Activated CD8-positive, alpha-beta memory T cell treated with anti-CD3 and anti-CD28 coated beads, Interleukin-2, amount 50 U/mL, for 1 hour (primary cell): Measurements from ENCODE around the gene GGT7.
"Not testable (repeated sequence)": the region's sequence is repeated elsewhere in the genome, so short reads cannot be mapped to it uniquely, and the experiment has no call there.

ENCODE experiments used
- DNase-seq: peaks from one replicate; pipeline ENCODE4 v3.0.0-alpha.2; 2020; ENCODE audit errors: extremely low read depth

GGT7 gene

DNA sequence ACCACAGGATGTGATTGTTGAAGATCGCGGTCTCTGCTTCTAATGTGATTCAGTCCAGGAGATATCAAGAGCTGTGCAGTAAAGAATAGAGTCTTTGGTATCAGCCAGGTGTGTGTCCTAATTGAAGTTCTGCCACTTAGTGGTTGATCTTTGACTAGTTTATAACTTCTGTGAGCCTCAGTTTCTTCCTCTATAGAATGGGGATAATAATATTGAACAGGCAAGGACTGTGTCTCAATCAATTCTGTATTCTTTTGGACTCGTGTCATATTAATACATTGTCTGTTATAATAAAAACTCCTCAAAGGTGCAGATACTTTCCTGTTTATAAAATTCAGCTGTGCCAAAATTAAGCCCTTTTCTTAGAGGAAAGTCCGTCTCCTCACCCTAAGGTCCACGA is 24.1 kb downstream of the GGT7 start:
- no peak for DNase-seq

DNA sequence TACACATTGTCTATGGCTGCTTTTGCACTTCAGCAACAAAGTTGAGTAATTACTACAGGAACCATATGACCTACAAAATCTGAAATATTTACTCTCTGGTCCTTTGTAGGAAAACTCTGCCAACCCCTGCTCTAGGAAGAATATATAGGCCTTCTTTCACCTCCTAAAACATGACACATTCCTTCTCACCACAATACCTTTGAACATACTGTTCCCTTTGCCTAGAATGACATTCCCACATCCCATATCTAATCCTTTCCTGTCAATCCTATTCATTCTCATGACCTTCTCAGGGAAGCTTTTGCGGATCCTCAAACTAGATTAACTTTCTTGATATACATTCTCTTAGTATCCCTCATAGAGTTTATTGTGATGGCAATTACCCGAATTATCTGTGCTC is 29.2 kb downstream of the GGT7 start:
- DNase-seq = no peak

DNA sequence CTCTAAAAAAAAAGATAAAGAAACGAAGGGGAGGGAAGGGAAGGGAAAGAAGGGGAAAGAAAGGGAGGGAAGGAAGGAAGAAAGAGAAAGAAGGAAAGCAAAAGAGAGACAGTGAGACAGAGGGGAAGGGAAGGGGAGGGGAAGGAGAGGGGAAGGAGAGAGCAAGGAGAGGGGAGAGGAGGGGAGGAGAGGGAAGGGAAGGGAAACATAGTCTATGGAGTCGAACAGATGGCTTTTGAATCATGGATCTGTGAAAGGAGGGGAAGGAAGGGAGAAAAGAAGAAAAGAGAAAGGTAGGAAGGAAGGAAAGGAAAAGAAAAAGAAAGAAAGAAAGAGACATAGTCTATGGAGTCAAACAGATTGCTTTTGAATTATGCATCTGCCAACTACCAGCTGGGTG is 30.5 kb downstream of the GGT7 start:
- DNase-seq = no peak

DNA sequence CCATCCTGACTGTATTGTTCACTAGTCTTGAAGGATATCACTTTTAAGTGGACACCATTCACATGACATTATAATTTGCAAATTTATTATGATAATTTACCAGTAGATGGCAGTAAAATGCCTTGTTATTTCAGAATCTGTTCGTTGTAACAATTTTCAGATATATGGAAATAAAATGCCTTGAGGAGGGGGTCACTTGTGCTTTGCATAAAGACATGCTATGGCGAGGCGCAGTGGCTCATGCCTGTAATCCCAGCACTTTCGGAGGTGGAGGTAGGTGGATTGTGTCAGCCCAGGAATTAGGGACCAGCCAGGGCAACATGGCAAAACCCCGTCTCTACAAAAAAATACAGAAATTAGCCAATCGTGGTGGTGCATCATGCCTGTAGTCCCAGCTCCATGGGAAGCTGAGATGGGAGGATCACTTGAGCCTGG is 38.2 kb downstream of the GGT7 start:
- no peak for DNase-seq

DNA sequence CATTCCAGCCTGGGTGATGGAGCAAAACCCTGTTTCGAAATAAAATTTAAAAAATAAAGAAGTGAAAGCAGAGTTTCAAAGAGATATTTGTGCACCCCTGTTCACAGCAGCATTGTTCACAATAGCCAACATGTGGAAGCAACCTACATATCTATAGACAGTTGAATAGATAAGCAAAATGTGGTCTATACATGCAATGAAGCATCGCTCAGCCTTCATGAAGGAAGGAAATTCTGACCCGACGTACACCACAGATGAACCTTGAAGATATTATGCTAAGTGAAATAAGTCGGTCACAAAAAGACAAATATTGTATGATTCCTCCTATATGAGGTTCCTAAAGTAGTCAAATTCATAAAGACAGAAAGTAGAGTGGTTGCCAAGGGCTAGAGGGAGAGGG is 40.7 kb downstream of the GGT7 start:
- no peak for DNase-seq

DNA sequence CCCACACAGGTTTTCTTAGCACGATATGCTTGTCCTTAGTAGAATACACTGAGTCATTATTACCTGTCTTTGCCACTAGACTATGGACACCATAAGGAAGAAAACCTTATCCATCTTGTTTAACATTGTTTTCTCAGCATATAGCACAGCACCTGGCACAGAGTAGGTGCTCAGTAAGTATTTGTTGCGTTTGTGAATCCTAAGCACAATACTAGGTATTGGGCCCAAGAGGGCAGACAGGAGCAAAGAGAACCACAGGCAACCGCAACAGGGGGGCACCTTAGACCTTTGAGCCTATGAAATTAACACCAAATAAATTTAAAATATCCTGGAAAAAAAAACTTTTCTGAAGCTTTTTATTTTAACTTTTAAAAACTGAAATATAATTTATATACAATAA is 43.5 kb downstream of the GGT7 start:
- no peak for DNase-seq

DNA sequence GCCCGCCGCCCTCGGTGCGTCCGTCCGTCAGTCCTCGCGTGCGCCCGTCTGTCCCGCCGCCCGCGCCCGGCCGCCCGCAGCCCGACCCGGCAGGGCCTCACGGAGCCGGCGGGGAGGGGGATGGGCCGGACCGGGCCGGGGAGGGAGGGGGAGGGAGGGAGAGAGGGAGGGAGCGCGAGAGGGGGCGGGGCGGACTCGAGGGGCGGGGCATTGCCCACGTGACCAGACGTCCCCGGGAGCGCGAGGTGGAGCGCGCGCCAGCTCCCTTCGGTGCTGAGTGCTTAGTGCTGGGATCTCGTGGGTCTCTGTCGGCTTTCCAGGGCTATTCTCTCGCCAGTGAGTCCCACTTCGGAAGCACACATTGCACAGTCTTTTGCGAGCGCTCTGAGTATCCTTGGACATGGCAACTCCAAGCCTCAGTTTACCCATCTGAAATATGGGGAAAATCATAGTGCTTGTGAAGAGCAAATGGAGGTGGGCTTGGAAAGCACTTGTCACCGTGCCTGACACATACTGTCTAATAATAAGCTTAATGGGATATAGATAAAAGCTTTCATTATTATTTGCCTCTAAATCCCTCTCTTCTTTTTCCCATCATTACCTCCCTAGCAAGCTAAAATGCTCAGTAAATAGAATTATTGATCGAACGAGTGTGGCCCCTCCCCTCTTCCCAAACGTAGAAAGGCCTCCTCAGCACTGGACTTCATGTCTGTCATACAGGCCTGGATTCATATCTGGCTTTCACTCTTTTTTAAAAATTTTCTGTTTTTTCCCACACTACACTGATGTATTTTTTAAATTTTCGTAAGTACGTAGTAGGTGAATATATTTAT is 46.9 kb downstream of the GGT7 start, which contains the start of gene NCOA6:
Gene NCOA6 (minus strand): TSS at position 122 of the 833 bp plus-strand sequence. CDS start 43,296 bp downstream, outside the sequence.
- DNase-seq = peak; percentile 59

DNA sequence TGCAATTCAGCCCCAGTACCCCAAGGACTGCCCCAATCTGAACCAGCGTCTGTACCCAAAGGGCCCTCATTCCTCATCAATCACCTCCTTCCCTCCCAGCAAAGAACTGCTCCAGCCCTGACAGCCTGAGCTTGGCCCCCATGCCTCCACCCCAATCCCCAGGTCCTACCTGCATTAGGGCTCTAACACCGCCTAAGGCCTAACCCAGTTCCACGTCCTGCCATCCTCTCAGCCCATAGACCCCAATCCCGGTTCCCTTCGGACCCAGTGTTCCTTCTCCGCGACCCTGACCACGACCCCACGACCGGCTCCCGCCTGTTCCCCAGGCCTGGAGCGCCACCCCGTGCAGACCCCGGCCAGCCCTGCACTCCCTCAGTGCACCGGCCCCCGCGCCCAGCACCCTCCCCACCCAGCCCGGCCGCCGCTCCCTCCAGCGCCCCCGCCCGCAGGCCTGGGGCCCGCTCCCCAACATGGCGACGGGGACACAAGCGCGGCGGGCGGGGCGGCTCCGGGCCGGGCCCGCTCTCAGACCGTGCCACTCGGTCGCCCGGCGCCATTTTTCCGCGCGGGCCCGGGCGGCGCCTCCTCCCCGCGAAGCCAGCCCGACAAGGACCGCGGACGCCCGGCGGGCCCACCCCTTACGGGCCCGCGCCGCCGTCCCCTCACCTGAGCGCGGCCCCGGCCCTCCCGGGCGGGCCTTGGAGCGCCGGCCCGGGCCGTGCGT is 47.7 kb downstream of the GGT7 start:
- DNase-seq = no peak

DNA sequence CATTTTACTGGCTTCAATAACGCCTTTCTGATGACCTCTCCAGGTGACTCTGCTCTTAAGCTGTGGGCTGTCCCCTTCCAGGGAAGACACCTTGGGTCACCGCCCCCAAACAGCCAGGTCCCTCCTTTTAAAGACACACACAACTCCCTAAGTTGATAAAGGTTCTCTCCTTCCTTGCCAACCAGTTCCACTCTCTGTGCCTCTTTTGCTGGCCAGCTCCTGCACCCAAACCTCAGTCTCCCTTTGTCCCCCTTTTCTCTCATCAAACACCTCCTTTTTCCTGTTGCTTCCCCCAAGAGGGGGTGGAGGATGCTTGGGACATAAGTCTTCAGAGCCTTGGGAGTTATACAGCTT is 48.2 kb downstream of the GGT7 start:
- peak; percentile 26 for DNase-seq

DNA sequence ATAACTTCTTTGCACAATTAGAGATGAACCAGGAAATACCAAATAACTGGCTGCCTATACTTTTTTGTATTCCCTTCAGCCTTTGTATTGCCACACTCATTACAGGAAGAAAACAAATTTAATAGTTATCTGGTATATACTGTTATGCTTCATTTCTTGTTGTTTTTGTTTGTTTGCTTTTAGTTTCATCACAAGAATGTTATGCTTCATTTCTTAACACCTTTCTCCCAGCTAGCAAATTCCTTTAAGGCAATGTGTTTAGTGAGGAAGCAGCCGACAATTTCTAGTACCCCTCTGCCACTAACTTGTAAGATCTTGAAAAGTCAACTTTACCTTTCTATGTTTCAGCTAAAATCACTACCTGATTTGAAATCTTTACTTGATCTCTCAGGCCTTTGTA is 48.6 kb downstream of the GGT7 start:
- DNase-seq = no peak

DNA sequence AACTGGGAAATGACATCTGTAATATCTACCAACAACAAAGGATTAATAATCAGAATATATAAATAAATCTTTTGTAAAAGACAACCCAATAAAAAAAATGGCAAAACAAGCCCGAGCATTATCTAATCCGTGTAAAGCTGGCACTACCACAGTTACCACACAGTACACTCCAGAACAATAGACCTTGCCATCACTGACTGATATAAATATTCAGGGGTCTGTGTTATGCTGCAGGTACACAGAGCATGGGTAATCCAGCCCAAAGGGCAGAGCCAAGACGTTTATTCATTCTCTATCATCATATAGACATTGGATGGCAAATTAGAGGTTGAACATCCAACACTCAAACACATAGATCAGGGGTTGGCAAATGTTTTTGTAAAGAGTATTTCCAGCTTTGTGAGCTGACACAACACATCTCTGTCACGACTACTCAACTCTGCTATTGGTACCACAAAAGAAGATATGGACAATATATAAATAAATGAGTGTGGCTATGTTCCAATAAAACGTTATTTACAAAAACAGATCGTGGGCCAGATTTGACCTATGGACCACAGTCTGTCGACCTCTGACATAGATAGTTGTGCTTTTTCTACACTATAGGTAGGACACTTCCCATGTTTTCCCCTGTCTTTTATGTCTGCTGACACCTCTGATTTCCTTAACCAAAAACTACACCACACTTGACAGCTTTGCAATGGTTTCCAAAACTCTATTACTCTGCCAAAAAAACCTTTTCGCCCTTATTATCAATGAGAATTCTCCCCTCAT is 51.7 kb downstream of the GGT7 start:
- no peak for DNase-seq

DNA sequence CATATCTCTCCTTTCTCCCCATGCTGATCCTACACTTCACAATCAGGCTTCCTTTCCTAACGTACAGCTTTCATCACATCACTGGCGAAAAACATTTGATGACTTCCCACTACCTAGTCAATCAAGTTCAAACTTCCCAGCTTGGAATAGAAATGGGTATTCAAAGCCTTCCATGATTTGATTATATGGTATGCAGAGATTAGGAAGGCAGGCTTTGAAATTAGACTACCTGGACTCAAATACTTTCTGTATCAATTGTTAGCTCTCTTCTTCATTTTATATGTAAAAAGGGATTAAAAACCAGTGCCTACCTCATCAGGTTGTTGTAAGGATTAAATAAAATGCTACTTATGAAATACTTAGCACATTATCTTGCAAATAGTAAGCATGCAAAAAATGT is 54.9 kb downstream of the GGT7 start:
- DNase-seq = no peak

DNA sequence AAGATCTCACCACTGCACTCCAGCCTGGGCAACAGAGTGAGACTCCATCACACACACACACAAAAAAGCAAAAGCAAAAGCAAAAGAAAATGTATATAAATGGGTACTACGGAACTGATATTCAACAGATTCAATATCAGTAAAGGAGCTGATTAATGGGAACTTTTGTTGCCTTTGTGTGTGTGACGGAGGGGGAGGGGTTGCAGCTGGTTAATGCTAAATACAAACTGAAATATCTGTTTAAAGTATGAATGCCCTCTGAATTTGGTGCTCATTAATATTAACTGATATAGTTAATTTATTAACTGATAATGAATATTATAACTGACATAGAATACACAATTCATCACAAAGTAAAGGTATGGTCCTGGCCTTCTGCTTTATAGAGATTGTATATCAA is 55.6 kb downstream of the GGT7 start:
- no peak for DNase-seq

DNA sequence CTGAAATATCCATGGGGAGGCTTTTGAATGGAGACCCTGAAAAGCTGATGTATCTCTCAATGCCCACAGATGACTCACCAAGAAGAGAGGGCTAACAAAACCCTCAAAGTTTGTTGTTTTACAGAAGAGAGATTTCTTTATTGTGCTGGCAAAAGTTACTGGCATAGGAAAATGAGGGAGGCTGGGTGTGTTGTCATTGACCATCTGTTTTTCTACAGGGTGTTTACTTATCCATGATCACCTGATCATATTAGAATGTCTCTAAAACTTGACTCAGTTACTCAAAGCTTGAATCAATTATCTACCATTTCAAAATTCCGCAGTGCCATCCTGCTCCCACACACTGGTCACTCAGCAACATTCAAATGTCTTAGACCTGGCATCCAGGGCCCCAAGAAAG is 57.0 kb downstream of the GGT7 start:
- DNase-seq = no peak

DNA sequence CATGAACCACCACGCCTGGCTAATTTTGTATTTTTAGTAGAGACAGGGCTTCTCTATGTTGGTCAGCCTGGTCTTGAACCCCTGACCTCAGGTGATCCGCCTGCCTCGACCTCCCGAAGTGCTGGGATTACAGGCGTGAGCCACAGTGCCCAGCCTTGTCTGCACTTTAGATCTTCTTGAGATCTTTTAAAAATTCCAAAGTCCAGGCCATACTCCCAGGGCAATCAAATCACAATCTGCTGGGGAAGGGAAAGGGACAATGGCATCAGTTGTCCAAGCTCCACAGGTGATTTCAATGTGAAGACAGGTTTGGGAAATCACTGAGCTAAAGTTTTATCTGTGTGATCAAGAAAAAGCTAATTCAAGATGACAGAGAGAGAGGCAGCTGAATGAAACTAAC is 64.1 kb downstream of the GGT7 start:
- no peak for DNase-seq

DNA sequence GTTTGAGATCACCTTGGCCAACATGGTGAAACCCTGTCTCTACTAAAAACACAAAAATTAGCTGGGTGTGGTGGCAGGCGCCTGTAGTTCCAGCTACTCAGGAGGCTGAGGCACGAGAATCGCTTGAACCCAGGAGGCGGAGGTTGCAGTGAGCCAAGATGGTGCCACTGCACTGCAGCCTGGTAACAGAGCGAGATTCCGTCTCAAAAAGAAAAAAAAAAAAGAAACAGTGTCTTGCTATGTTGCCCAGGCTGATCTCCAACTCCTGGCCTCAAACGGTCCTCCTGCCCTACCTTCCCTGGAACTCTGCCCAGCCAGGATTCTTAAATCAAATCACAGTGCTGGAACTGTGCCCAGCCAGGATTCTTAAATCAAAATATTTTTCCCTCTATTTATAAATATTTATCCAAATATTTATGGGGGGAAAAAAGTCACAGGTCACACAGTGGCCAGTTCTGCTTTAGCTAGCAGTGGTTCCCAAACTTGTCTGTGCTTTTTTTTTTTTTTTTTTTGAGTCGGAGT is 64.7 kb downstream of the GGT7 start:
- DNase-seq = not testable (repeated sequence)

DNA sequence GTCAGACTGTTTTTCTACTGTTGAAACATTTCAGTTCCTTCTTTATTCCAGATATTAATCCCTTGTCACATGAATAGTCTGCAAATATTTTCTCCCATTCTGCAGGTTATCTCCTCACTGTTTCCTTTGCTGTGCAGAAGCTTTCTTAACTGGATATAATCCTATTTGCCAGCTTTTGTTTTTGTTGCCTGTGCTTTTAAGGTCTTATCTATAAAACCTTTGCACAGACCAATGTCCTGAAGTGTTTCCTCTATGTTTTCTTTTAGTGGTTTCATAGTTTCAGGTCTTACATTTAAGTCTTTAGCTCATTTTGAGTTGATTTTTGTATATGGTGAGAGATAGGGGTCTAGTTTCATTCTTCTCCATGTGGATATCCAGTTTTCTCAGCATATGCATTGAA is 66.4 kb downstream of the GGT7 start:
- no peak for DNase-seq

DNA sequence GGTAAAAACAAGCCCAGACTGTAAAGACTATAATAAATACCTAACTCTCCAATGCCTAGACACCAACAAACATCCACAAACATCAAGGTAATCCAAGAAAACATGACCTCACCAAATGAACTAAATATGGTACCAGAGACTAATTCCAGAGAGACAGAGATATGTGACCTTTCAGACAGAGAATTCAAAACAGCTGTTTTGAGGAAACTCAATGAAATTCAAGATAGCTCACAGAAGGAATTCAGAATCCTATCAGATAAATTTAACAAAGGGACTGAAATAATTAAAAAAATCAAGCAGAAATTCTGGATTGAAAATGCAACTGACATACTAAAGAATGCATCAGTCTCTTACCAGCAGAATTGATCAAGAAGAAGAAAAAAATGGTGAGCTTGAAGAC is 73.8 kb downstream of the GGT7 start:
- no peak for DNase-seq

DNA sequence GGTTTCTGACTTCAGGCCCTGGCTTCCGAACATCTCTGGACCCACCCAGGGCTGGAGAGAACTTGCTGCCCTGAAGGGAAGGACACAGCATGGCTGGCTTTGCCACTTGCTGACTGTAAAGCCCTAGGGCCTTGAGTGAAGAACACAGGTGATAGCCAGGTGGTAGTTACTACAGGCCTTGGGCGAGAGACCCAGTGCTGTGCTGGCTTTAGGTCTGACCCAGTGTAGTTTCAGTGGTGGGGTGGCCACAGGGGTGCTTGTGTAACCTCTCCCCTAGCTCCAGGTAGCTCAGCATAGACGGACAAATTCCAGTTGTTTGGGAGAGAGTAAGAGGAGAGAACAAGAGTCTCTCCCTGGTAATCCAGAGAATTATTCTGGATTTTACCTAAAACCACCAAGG is 74.3 kb downstream of the GGT7 start:
- no peak for DNase-seq

DNA sequence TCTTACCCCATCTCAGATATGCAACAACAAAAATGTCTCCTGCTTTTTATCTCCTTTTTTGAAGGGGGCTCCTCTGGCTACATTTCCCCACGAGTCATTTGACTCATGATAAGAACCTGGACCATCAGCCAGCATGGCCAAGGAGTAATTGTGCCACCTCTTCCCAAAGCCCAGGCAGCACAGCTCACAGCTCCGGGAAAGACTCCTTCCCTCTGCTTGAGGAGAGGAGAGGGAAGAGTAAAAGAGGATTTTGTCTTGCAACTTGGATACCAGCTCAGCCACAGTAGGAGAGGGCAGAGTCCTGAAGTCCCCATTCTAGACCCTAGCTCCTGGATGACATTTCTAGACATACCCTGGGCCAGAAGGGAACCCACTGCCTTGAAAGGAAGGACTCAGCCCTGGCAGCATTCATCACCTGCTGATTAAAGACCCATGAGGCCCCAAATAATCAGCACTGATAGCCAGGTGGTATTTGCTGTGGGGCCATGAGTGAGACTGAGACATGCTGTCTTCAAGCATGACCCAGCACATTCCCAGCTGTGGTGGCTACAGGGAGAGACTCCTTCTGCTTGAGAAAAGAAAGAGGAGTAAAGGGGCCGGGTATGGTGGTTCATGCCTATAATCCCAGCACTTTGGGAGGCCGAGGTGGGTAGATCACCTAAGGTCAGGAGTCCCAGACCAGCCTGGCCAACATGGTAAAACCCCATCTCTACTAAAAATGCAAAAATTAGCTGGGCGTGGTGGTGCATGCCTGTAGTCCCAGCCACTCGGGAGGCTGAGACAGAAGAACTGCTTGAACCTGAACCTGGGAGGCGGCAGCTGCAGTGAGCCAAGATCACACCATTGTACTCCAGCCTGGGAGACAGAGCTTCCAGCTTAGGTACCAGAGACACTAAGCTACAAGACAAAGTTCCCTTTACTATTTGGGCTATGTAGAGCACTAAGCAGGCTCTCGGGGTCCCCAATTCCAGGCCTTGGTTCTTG is 75.4 kb downstream of the GGT7 start:
- no peak for DNase-seq
